GM23248 (cell line): ENCODE results near the gene SDC1.

Experiments used
- EZH2 ChIP-seq: fragments of 200-600 bp; sonication (generic); IDR thresholded peaks from 2 replicates; pipeline ENCODE4 v1.6.1; 2018; ENCODE audit warnings: antibody characterized with exemption, mild to moderate bottlenecking; ENCODE audit not compliant: insufficient read depth, poor library complexity, severe bottlenecking
- EZH2phosphoT487 ChIP-seq: fragments of 200-600 bp; sonication (generic); IDR thresholded peaks from 2 replicates; pipeline ENCODE4 v1.6.1; 2018; ENCODE audit warnings: antibody characterized with exemption, moderate library complexity, mild to moderate bottlenecking, low read depth; ENCODE audit not compliant: insufficient read depth

- TF ChIP-seq EZH2phosphoT487 (no peak), EZH2 (no peak)
These were observed 25.5 kb upstream of the SDC1 start for GRCh38 chr2:20250436-20250835.
